ENCODE results near the gene GFOD1.

The GFOD1 gene

GRCh38 chr6:13419422-13420195, 67.8 kb downstream of the GFOD1 start:
- Mint-ChIP-seq H3K9me3 (peaks cover 11% of the 10 kb centered on the region), H3K27me3 (peaks cover 10% of the 10 kb centered on the region), H3K36me3 (ENCODE audit: low read depth) (peaks cover 67% of the 10 kb centered on the region), H3K27ac (peak overlapping the region; percentile 47), H3K4me1 (ENCODE audit: low read depth) (peaks cover 57% of the 10 kb centered on the region), H3K4me3 (no peak overlapping the region)
- intact Hi-C loops (cut with micrococcal nuclease): loop anchor here (10.0 kb wide), 1 partner anchor 65 kb away; no protein-coding TSS in a partner anchor

DNA sequence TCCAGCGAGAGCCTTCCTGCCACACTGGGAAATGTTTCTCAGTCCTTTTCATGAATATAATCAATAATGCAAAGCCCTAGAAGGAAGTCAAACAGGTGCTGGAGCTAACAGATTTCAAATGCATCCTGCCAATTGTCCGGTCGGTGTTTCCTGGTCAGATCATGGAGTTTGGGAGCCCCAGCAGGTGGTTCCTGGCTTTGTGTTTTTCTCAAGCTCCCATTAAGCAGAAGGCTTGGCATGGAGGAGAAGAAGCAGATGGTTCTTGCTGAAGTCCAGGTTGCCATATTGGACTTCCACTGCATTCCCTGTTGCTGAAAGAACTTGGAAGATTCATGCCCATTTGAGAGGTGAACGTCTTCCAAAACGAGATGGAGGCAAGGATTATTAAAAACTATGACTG, 68.6 kb downstream of the GFOD1 start:
- Mint-ChIP-seq H3K27ac (no peak overlapping the region), H3K4me3 (no peak overlapping the region), H3K27me3 (peaks cover 10% of the 10 kb centered on the region), H3K9me3 (peaks cover 11% of the 10 kb centered on the region), H3K4me1 (ENCODE audit: low read depth) (peaks cover 57% of the 10 kb centered on the region), H3K36me3 (ENCODE audit: low read depth) (peaks cover 62% of the 10 kb centered on the region)
- intact Hi-C loops (cut with micrococcal nuclease): no loop called here

DNA sequence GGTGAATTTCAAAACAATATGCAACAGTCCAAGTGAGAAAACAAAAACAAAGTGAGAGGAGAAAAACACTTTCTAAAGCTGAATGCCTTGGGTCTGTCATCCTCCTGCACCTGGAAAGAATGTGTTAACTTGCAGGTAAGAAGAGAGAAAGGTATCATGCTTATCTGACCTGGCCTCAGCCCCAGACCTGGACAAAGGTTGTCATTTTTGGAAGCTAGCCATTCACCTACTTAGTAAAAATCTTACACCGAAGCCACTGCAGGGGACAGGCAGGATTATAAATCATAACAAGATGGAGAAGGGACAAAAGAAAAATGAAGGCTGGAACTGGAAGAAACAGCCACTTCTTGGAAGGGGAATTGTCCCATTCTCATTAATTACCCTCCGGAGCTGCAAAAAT, 69.4 kb downstream of the GFOD1 start:
- H3K27me3 Mint-ChIP-seq: peaks cover 10% of the 10 kb centered on the region
- H3K36me3 Mint-ChIP-seq (ENCODE audit: low read depth): peaks cover 57% of the 10 kb centered on the region
- peaks cover 53% of the 10 kb centered on the region for H3K4me1 Mint-ChIP-seq (ENCODE audit: low read depth)
- intact Hi-C loops (cut with micrococcal nuclease): no loop called here
- peaks cover 11% of the 10 kb centered on the region for H3K9me3 Mint-ChIP-seq
- H3K4me3 Mint-ChIP-seq: no peak overlapping the region
- H3K27ac Mint-ChIP-seq: no peak overlapping the region

DNA sequence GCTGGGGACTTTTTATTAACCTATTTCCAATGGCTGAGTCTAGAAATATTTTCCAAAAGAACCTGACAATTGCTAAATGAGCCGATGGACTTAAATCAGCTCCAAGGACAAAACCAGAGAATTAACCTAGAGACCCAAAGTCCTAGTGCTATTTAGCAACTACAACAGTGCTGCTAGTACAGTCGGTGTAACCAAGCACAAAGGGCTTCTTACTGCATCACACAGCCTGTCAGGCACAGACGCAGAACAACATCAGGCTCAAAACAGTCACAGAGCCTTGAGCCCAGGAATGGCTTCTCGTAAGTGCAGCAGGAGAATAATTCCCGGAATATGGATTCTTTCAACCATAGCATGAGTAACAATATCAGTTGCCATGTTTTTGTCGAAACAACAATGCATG, 70.0 kb downstream of the GFOD1 start:
- H3K27me3 Mint-ChIP-seq: peaks cover 10% of the 10 kb centered on the region
- no peak overlapping the region for H3K4me3 Mint-ChIP-seq
- H3K4me1 Mint-ChIP-seq (ENCODE audit: low read depth): peaks cover 53% of the 10 kb centered on the region
- H3K9me3 Mint-ChIP-seq: peaks cover 11% of the 10 kb centered on the region
- no peak overlapping the region for H3K27ac Mint-ChIP-seq
- peaks cover 57% of the 10 kb centered on the region for H3K36me3 Mint-ChIP-seq (ENCODE audit: low read depth)
- intact Hi-C loops (cut with micrococcal nuclease): no loop called here

- H3K27me3 Mint-ChIP-seq: peaks cover 10% of the 10 kb centered on the region
- H3K4me3 Mint-ChIP-seq: no peak overlapping the region
- intact Hi-C loops (cut with micrococcal nuclease): no loop called here
- H3K27ac Mint-ChIP-seq: peak overlapping the region; percentile 66
- peaks cover 61% of the 10 kb centered on the region for H3K4me1 Mint-ChIP-seq (ENCODE audit: low read depth)
- H3K9me3 Mint-ChIP-seq: peaks cover 11% of the 10 kb centered on the region
- H3K36me3 Mint-ChIP-seq (ENCODE audit: low read depth): peaks cover 44% of the 10 kb centered on the region
Observed at GRCh38 chr6:13415283-13415682, 72.1 kb downstream of the GFOD1 start.

GRCh38 chr6:13413900-13414555, 73.4 kb downstream of the GFOD1 start:
- intact Hi-C loops (cut with micrococcal nuclease): no loop called here
- no peaks in the 10 kb centered on the region for H3K27me3 Mint-ChIP-seq
- H3K27ac Mint-ChIP-seq: no peak overlapping the region
- peaks cover 58% of the 10 kb centered on the region for H3K4me1 Mint-ChIP-seq (ENCODE audit: low read depth)
- H3K4me3 Mint-ChIP-seq: no peak overlapping the region
- peaks cover 11% of the 10 kb centered on the region for H3K9me3 Mint-ChIP-seq
- H3K36me3 Mint-ChIP-seq (ENCODE audit: low read depth): peaks cover 32% of the 10 kb centered on the region

- Mint-ChIP-seq H3K9me3 (peaks cover 11% of the 10 kb centered on the region), H3K27me3 (no peaks in the 10 kb centered on the region), H3K4me1 (ENCODE audit: low read depth) (peaks cover 63% of the 10 kb centered on the region), H3K4me3 (no peak overlapping the region), H3K36me3 (ENCODE audit: low read depth) (peaks cover 26% of the 10 kb centered on the region), H3K27ac (no peak overlapping the region)
- intact Hi-C loops (cut with micrococcal nuclease): no loop called here
Observed at GRCh38 chr6:13413466-13413862, 73.9 kb downstream of the GFOD1 start.

- H3K27me3 Mint-ChIP-seq: no peaks in the 10 kb centered on the region
- peaks cover 20% of the 10 kb centered on the region for H3K36me3 Mint-ChIP-seq (ENCODE audit: low read depth)
- no peak overlapping the region for H3K27ac Mint-ChIP-seq
- no peak overlapping the region for H3K4me3 Mint-ChIP-seq
- peaks cover 69% of the 10 kb centered on the region for H3K4me1 Mint-ChIP-seq (ENCODE audit: low read depth)
- intact Hi-C loops (cut with micrococcal nuclease): no loop called here
- H3K9me3 Mint-ChIP-seq: peaks cover 11% of the 10 kb centered on the region
Observed at GRCh38 chr6:13412639-13413465, 74.5 kb downstream of the GFOD1 start.

GRCh38 chr6:13412211-13412610, 75.2 kb downstream of the GFOD1 start:
- Mint-ChIP-seq H3K36me3 (ENCODE audit: low read depth) (peaks cover 16% of the 10 kb centered on the region), H3K27me3 (no peaks in the 10 kb centered on the region), H3K4me1 (ENCODE audit: low read depth) (peaks cover 76% of the 10 kb centered on the region), H3K4me3 (no peak overlapping the region), H3K9me3 (peaks cover 11% of the 10 kb centered on the region), H3K27ac (no peak overlapping the region)
- intact Hi-C loops (cut with micrococcal nuclease): no loop called here

DNA sequence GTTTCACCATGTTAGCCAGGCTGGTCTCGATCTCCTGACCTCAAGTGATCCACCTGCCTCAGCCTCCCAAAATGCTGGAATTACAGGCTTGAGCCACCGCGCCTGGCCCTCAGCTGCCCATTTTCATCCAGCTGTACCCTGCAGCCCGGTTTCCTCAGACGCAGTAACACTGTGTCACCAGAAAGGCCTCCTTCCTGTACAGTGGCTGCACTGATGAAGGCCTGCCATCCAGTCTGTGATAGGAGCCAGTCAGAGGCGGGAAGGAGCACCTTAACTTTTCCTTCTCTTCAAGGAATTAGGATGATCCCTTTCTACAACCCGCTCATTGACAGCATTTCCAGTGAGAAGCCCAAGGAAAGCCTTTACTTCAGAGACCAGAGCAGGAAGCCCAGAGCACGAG, 75.9 kb downstream of the GFOD1 start:
- intact Hi-C loops (cut with micrococcal nuclease): no loop called here
- Mint-ChIP-seq H3K4me3 (no peak overlapping the region), H3K36me3 (ENCODE audit: low read depth) (peaks cover 14% of the 10 kb centered on the region), H3K4me1 (ENCODE audit: low read depth) (peaks cover 81% of the 10 kb centered on the region), H3K27me3 (no peaks in the 10 kb centered on the region), H3K27ac (peak overlapping the region; percentile 36), H3K9me3 (peaks cover 9% of the 10 kb centered on the region)

- Mint-ChIP-seq H3K9me3 (no peaks in the 10 kb centered on the region), H3K27me3 (no peaks in the 10 kb centered on the region), H3K4me1 (ENCODE audit: low read depth) (peaks cover 80% of the 10 kb centered on the region), H3K4me3 (no peak overlapping the region), H3K27ac (no peak overlapping the region), H3K36me3 (ENCODE audit: low read depth) (peaks cover under 1% of the 10 kb centered on the region)
- intact Hi-C loops (cut with micrococcal nuclease): no loop called here
Observed at GRCh38 chr6:13409991-13410390, 77.4 kb downstream of the GFOD1 start.

DNA sequence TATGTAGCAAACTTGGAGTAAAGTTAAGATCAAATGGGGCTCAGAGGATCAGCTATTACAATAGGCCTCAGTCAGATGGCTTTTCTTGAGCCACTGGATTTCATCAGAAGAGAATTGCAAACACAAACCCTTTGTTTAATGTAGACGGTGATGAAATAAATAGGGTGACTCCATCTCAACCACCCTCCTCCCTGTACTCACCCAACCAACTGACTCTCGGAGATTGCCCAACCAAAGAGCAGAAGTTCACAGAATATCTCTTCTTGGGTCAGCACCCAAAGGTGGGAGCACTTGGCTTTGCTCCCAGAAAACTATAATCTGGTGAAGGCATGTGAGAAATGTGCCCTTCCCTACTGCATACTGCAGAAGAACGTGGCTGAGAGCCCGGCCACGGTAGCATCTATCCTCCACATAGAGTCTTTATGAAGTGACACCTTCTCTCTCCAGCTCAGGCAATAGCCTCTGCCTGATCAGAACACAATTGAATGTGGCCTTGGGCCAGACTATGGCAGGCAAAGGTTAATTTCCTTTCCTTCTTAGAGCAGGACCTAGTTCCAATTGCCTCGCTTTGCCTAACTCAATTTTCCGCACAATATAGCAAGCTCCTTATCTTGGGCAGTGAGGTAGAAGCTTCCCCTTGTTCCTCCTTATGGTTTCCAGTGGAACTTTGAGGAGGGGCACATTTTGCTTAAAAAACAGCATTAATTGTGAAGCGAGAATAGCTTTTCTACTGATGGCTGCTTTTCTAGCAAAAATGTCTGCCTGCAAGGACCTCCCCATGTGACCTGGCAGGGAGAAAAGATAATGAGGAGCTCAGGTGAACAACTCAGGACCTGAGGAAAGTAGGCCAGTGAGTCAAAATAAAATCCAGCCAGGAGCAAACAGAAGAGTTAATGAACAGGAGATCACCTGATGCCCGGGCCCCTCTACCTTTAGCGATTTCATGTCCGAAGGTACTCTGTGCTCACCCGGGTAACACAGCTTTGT, 79.4 kb downstream of the GFOD1 start:
- Mint-ChIP-seq H3K36me3 (ENCODE audit: low read depth) (no peaks in the 10 kb centered on the region), H3K4me3 (no peak overlapping the region), H3K27ac (peak overlapping the region; percentile 30), H3K4me1 (ENCODE audit: low read depth) (peaks cover 89% of the 10 kb centered on the region), H3K27me3 (no peaks in the 10 kb centered on the region), H3K9me3 (no peaks in the 10 kb centered on the region)
- intact Hi-C loops (cut with micrococcal nuclease): no loop called here

- Mint-ChIP-seq H3K27me3 (no peaks in the 10 kb centered on the region), H3K9me3 (no peaks in the 10 kb centered on the region), H3K4me3 (no peak overlapping the region), H3K36me3 (ENCODE audit: low read depth) (no peaks in the 10 kb centered on the region), H3K4me1 (ENCODE audit: low read depth) (peaks cover 82% of the 10 kb centered on the region), H3K27ac (peak overlapping the region; percentile 30)
- intact Hi-C loops (cut with micrococcal nuclease): no loop called here
Observed at GRCh38 chr6:13407368-13407708, 80.1 kb downstream of the GFOD1 start.
